Stimulated activated CD4-positive, alpha-beta T cell treated with anti-CD3 and anti-CD28 coated beads, Interleukin-15, amount 100 ng/mL, for 1 hour (primary cell): ENCODE data around the gene MTSS2.
"Not testable (repeated sequence)": the region's sequence is repeated elsewhere in the genome, so short reads cannot be mapped to it uniquely, and the experiment has no call there.

Experiments used
- DNase-seq, 2 donors: peaks; one replicate each; pipeline ENCODE4 v3.0.0-alpha.2; 2020; ENCODE audit warnings: low read depth in 1 of 2, low spot score in 1 of 2

MTSS2 gene

DNA sequence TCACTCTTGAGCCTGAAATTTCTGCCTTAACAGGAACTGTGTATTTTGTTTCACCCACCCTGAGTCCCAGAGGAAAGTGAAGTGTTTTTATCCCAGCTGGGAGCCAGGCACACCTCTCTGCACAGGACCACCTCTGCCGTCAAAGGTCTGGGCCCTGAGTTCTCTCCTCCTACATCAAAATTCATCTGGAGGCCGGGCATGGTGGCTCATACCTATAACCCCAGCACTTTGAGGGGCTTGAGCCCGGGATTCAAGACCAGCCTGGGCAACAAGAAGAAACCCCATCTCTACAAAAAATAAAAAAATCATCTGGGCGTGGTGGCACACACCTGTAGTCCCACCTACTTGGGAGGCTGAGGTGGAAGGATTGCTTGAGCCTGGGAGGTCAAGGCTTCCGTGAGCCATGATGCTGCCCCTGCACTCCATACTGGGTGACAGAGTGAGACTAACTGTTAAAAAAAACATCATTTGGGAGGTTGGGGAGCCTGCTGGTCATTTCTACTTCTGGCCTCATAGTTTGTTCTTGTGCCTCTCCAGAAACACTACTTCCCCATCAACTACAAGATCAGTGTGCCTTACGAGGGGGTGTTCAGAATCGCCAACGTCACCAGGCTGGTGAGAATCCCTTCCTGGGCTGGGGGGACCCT, 29.7 kb downstream of the MTSS2 start:
- DNase-seq = no peak

DNA sequence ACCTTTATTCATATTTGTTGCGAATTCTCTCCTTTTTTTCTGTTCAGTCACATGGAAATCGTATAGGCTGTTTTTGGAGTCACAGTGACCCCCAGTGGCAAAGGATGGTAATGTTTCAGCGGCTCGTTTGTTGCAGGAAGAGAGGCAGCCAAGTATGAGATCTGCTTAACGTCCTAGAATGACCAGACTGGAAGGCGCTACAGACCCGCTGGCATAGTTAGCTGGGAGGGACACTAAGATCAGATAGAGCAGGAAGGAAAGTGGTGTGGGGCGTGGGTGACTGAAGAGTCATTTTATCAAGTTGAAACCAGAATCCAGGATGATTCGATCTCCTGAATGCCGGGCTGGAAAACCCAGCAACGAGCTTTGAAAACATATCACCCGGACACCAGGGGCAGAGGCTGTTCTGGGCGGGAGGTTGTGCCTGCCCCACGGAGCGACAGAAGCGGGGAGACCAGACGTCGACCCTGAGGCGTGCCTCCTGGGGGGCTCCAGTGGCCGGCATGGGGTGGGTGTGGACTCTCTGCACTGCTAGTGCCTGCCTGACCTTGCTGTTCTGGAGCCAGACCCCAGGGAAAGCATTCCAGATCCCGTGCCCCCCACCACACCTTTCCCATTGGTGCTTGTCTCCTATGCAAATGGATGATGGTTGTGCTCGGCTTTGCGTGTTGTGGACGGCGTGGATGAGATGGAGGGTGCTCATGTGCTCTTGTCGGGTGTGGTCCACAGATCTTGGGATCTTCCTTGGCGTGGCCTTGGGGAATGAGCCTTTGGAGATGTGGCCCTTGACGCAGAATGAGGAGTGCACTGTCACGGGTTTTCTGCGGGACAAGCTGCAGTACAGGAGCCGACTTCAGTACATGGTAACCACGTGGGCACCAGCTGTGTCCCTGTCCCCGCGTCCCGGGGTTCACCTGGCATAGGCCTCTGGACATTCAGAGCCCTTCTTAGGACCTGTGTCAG, 31.8 kb downstream of the MTSS2 start:
- DNase-seq = peak; percentile 65 to 66

DNA sequence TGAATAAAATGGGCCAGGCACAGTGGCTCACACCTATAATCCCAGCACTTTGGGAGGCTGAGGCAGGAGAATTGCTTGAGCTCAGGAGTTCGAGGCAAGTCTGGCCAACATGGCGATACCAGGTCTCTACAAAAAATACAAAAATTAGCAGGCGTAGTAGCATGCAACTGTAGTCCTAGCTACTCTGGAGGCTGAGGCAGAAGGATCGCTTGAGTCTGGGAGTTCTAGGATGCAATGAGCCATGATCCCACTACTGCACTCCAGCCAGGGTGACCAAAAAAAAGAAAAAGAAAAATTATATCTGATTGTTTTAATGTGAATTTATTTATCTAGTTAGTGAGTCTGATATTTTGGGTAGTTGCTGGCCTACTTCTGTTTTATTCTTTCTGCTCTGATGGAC, 32.4 kb downstream of the MTSS2 start:
- DNase-seq = no peak

DNA sequence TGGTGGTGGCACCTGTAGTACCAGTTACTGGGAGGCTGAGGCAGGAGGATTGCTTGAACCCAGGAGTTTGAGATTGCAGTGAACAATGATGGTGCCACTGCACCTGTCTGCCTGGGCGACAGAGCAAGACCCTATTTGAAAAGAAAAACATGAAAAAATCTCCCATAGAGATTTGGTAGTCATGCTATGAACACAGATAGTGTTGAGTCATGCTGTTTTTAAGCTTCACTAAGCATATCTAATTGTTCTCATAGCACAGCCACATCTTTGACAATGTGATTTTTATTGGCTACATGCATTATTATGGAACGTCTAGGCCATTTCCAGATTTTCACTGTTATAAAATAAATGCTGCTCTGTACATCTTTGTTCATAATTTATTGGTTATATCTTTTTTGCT, 33.5 kb downstream of the MTSS2 start:
- DNase-seq = no peak

- DNase-seq = no peak
These were observed 34.3 kb downstream of the MTSS2 start for GRCh38 chr16:70651524-70651923.

DNA sequence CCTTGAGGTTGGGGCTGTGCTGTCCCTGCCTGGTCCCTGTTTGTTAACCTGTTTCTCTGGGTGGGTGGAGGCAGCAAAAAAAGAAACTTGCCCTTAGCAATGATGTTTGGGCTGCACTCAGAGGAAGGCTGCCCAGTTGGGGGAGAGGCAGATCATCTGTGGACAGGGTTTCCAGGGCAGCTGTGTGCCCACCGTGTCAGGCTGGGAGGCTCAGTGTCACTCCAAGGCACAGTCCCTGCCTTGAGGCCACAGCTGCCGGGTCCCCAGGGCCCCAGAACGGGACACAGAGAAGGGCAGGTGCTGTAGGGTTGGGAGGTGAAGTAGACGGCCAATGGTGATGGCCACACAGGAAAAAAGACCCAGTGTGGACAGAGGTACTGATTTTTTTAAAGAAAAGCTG, 35.6 kb downstream of the MTSS2 start:
- DNase-seq = no peak

DNA sequence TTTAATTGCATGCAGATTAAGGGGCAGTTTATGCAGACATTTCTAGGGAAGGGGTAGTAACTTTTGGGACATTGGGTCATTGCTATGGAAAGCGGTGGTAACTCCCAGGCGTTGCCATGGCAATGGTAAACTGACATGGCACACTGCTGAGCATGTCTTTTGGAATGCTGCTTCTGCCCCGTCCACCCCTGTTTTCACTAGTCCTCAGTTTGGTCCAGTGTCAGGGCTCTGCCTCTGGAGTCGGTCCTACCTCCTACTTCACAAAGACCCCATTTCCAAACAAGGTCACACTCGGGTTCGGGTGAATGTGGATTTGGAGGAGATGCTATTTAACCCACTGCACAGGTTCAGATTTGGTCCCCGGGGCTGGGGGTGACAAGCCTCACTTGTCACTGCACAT, 36.6 kb downstream of the MTSS2 start:
- DNase-seq = no peak

GRCh38 chr16:70648606-70649005, 37.2 kb downstream of the MTSS2 start:
- no peak for DNase-seq

DNA sequence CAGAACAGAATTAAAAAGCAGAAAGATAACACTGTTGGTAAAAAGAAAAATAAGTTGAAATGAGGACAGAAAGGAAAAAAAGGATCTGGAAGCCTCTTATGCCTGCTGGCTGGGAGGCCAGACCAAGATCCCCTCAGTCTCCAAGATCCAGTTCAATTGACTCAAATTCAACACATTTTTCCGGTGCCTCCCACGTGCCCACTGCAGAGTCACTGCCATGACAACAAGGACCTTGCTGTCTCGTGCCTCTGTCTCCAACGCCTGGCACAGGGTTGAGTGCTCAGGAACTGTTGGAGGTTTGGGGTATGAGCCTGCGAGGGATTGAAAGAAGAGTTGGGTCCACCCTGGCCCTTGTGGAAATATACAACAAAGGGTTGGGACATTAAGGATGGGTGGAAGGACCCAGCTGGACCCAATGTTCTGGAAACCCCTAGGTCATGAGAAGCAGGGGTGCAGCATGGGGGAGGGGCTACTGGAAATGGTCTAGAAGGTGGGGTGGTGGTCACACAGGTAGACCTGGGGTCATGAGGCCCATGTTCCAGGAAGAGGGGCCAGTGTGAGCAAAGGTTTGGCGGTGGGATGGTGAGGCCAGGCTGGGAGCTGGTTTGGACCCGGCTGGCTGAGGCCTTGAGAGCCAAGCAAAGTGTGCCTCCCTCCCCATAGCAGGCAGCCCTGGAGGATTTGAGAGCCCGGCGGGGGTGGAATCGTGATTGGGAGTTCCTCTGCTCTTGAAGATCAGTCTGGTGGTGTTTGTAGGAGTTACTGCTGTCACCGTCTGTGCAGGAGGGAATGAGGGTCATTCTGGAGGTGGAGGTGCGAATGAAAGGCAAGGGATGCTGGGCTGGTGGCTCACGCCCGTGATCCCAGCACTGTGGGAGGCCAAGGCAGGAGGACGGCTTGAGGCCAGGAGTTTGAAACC, 38.2 kb downstream of the MTSS2 start:
- no peak for DNase-seq

- no peak for DNase-seq
These were observed 39.3 kb downstream of the MTSS2 start, which contains the start of gene IL34 for GRCh38 chr16:70646260-70647241. Gene IL34 (plus strand): TSS chr16:70646559. CDS start chr16:70646948, 389 bp downstream.

DNA sequence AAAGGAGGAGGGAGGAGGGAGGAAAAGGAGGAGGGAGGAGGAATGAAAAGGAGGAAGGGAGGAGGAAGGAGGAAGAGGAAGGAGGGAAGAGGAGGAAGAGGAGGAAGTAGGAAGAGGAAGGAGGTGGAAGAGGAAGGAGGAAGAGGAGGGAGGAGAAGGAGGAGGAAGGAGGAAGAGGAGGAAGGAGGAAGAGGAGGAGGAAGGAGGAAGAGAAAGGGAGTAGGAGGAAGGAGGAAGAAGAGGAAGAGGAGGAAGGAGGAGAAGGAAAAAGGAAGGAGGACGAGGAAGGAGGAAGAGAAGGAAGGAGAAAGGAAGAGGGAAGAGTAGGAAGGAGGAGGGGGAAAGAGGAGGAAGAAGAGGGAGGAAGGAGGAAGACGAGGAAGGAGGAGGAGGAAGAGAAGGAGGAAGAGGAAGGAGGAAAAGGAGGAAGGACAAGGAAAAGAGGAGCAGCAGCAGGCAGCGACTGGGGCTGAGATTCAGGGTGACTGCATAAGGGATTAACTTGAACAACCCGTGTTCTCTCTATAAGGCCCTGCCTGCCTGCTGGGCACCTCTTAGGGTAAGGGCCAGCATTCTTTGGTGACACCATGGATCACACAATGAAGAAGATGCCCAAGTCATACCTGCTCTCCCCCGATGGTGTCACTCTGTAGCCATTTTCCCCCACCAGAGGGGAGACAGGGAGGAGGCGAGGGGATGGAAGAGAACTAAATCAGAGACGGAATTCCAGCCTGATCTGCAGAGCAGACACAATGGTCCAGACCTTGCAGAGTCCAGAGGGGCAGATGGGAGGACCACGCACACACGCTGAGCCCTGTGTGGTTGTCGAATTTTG, 40.9 kb downstream of the MTSS2 start:
- DNase-seq = no peak

DNA sequence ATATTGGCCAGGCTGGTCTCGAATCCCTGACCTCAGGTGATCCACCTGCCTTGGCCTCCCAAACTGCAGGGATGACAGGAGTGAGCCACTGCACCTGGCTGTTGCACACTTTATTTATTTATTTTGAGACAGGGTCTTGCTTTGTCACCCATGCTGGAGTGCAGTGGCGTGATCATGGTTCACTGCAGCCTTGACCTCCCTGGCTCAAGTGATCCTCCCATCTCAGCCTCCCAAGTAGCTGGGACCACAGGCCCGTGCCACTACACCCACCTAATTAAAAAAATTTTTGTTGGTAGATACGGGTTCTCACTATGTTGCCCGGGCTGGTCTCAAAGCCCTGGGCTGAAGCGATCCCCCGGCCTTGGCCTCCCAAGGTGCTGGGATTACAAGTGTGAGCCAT, 42.6 kb downstream of the MTSS2 start:
- DNase-seq = not testable (repeated sequence)

GRCh38 chr16:70642633-70643032, 43.2 kb downstream of the MTSS2 start:
- DNase-seq = no peak

DNA sequence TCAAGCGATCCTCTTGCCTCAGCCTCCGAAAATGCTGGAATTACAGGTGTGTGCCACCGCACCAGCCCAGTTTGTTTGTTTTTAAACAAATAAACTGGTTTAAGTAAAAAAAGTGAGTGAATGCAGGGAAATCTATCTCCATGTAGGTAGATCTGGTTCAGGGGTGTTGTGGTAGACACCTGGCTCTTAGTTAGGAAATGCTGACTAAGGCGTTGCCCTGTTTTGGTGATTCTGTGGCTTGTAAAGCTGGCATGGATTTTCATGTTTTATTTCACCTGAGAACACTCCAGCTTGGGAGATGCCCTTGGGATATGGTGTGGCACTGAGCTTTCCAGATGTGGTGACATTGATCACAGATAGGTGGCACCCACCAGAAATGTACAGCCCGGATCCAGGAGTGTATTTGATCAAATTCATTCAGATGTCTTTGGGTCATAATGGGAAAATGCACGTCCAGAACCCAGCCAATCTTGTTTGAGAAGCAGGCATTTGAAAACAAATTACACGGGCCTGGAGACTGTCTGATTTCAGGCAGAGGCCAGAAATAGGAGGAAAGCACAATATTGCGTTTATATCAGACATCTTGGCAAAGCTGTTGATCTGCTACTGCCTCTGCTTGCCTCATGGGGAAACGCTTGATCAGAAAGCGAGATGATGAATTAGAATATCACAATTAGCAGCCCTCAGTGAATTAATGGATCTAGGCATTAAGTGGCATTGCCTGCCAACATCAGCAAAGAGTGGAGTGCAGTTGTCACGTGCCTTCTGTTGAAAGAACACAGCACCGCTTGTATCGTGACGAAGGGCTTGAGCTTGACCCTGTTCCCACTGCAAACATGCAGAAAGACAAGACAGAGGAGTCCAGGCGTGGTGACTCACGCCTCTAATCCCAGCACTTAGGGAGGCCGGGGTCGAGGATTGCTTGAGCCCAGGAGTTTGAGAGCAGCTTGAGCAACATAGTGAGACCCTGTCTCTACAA, 46.8 kb downstream of the MTSS2 start:
- no peak for DNase-seq
